H1 (cell line): ENCODE results near the gene CLDND1. TPM values are rescaled to one million over a fixed set of nuclear protein-coding genes. Genes with fewer than 3 reads are reported as not detected.

Experiments used
- BRCA1 ChIP-seq: IDR thresholded peaks from 2 replicates; pipeline ENCODE4 v1.6.1; 2012; ENCODE audit warnings: low read depth, low read length, improper control_type of control experiment
- CBX8 ChIP-seq: fragments of 300-800, 300-1000 bp; sonication (generic); IDR thresholded peaks from 2 replicates; pipeline ENCODE4 v1.7.1; 2016; ENCODE audit warnings: low read depth, low read length, borderline replicate concordance
- CHD2 ChIP-seq: IDR thresholded peaks from 2 replicates; pipeline ENCODE4 v1.6.1; 2012; ENCODE audit warnings: low read length, improper control_type of control experiment
- EZH2 ChIP-seq: fragments of 200-600 bp; sonication (generic); IDR thresholded peaks from 2 replicates; pipeline ENCODE4 v1.7.1; 2012; ENCODE audit warnings: low read depth, mild to moderate bottlenecking, moderate library complexity, low read length, inconsistent platforms; ENCODE audit not compliant: severe bottlenecking
- FOSL1 ChIP-seq: IDR thresholded peaks from 2 replicates; pipeline ENCODE4 v1.6.1; 2011; ENCODE audit warnings: mild to moderate bottlenecking, low read depth, low read length, moderate library complexity; ENCODE audit not compliant: insufficient read depth
- HDAC2 ChIP-seq, 2 experiments: fragments of 300-600 bp in 1 of 2; sonication (generic) in 1 of 2; IDR thresholded peaks; 2 replicates each; pipeline ENCODE4 v1.6.1; 2011 to 2012; ENCODE audit warnings: low read depth in 2 of 2, low read length in 2 of 2, mild to moderate bottlenecking in 2 of 2, moderate library complexity in 2 of 2, borderline replicate concordance in 1 of 2, inconsistent platforms in 1 of 2
- JUN ChIP-seq: IDR thresholded peaks from 2 replicates; pipeline ENCODE4 v1.6.1; 2011; ENCODE audit warnings: low read depth, mild to moderate bottlenecking, improper control_type of control experiment, low read length
- JUND ChIP-seq: IDR thresholded peaks from 2 replicates; pipeline ENCODE4 v1.6.1; 2011; ENCODE audit warnings: mild to moderate bottlenecking, improper control_type of control experiment, low read length
- KDM5A ChIP-seq: fragments of 200-600 bp; IDR thresholded peaks from 2 replicates; pipeline ENCODE4 v1.7.1; 2012; ENCODE audit warnings: mild to moderate bottlenecking, low read length, inconsistent platforms, mixed read lengths
- MAFK ChIP-seq: IDR thresholded peaks from 2 replicates; pipeline ENCODE4 v1.6.1; 2012; ENCODE audit warnings: low read depth, mild to moderate bottlenecking, improper control_type of control experiment, low read length
- NANOG ChIP-seq: IDR thresholded peaks from 2 replicates; pipeline ENCODE4 v1.6.1; 2011; ENCODE audit warnings: low read length, low read depth, mild to moderate bottlenecking, inconsistent platforms; ENCODE audit not compliant: insufficient read depth, poor library complexity, severe bottlenecking
- POLR2A ChIP-seq, 2 experiments: IDR thresholded peaks; 1 replicate in 1 of 2; 2 replicates in 1 of 2; pipeline ENCODE4 v1.6.1; 2011; ENCODE audit warnings: low read depth in 2 of 2, low read length in 2 of 2, mild to moderate bottlenecking in 2 of 2; ENCODE audit errors: control extremely low read depth in 1 of 2
- RBBP5 ChIP-seq: IDR thresholded peaks from 2 replicates; pipeline ENCODE4 v1.7.1; 2012; ENCODE audit warnings: low read depth, mild to moderate bottlenecking, inconsistent platforms, low read length, moderate library complexity, borderline replicate concordance
- SIX5 ChIP-seq: IDR thresholded peaks from 2 replicates; pipeline ENCODE4 v1.6.1; 2011; ENCODE audit warnings: mild to moderate bottlenecking, low read depth, low read length
- SRF ChIP-seq: IDR thresholded peaks from 2 replicates; pipeline ENCODE4 v1.6.1; 2011; ENCODE audit warnings: mild to moderate bottlenecking, low read depth, low read length, moderate library complexity
- SUZ12 ChIP-seq: fragments of 200-600 bp; sonication (generic); IDR thresholded peaks from 2 replicates; pipeline ENCODE4 v1.6.1; 2012; ENCODE audit warnings: mild to moderate bottlenecking, inconsistent platforms, low read length, moderate library complexity, mixed read lengths
- TBP ChIP-seq: IDR thresholded peaks from 2 replicates; pipeline ENCODE4 v1.6.1; 2011; ENCODE audit warnings: low read depth, low read length, improper control_type of control experiment
- polyA plus RNA-seq, 7 experiments: library from polyadenylated mRNA; depleted of rRNA in 3 of 7; stranded (reverse) in 5 of 7; unstranded in 2 of 7; fragments of >200 nt in 5 of 7; fragments of 200-250 nt in 2 of 7; gene quantifications; 1 replicate in 5 of 7; 2 replicates in 1 of 7; 4 replicates in 1 of 7; pipeline versions ENCODE4 v1.2.1 to v1.2.3, GENCODE V29; 2011 to 2013; ENCODE audit warnings: missing spikeins in 2 of 7, mixed read lengths in 2 of 7
- total RNA-seq: library from RNA; stranded (reverse); fragmentation: NEBNext Ultra II Directional; extraction: Animal tissue kit (Norgen Biotek cat#: 25700); gene quantifications from 2 replicates; pipeline ENCODE4 v1.2.1, GENCODE V29; 2021
- TF ChIP-seq, protein P1 (sequence below), 3 experiments: IDR thresholded peaks; 1 replicate in 2 of 3; 2 replicates in 1 of 3; pipeline versions ENCODE4 v1.5.1 to v1.6.1; 2011; ENCODE audit warnings: low read length in 3 of 3, mild to moderate bottlenecking in 3 of 3, inconsistent platforms in 2 of 3, low read depth in 1 of 3, moderate library complexity in 1 of 3; ENCODE audit not compliant: insufficient read depth in 1 of 3; ENCODE audit errors: control extremely low read depth in 1 of 3
- TF ChIP-seq, protein P2 (sequence below): IDR thresholded peaks from 2 replicates; pipeline ENCODE4 v1.6.1; 2012; ENCODE audit warnings: low read length, inconsistent platforms

The CLDND1 gene
- total and polyA plus RNA-seq, 2 of the 8 experiments (the other 6 are each of a cell fraction or from before 2014, with no cell fraction given), result 68.2 to 152 TPM

DNA sequence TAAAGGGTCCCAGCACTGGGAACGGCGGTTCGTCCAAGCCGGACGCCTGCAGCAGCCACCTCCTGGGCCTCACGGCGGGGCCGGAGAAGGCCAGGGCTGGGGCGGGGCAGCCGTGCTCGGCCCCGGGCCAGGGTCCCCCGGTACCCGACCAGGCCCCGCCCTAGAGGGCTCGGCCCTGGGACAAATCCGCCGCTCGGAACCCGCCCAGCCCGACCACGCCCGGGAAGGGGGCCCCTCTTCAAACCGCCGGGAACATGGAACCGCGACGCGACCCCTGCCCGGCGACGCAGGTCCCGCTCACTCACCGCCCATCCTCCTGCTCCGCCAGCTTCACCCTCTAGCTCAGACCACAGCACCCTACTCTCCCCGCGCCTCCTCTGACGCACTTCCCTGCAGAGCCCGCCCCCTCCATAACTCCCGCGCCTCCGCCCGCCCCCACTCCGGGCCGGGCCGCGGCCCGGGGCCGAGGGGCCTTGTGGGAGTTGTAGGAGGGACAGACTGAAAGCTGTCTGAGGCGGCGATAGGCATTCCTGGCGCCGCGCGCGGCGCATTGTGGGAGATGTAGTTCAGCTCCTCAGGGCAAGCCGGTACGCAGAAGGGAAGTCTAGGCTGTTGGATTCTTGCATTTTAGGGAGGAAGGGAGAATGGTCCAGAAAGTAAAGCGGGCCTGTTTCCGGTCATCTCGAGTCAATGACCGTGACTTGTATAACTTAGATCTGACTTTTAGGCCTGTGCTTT lies at the start of gene CLDND1 (continued):
- no peak for TF ChIP-seq EZH2
- TF ChIP-seq FOSL1, result no peak
- TF ChIP-seq MAFK, result no peak
- TF ChIP-seq RBBP5, result no peak; the same call in 1 of the 2 replicates
- TF ChIP-seq JUN, result no peak
- 0 out of 4 replicates have a peak, but pooled peaks of 1 of the 2 experiments have one; percentile 53 for TF ChIP-seq HDAC2 (IDR thresholded peaks at IDR 0.05; ENCODE audit: borderline replicate concordance in 1 of 2, low read depth in 2 of 2, low read length in 2 of 2)
- no peak for TF ChIP-seq KDM5A
- TF ChIP-seq SRF, result 0 out of 2 replicates have a peak, but pooled peaks have one; percentile 1
- no peak for TF ChIP-seq CHD2
- no peak for TF ChIP-seq CBX8
- TF ChIP-seq, protein P1, sequence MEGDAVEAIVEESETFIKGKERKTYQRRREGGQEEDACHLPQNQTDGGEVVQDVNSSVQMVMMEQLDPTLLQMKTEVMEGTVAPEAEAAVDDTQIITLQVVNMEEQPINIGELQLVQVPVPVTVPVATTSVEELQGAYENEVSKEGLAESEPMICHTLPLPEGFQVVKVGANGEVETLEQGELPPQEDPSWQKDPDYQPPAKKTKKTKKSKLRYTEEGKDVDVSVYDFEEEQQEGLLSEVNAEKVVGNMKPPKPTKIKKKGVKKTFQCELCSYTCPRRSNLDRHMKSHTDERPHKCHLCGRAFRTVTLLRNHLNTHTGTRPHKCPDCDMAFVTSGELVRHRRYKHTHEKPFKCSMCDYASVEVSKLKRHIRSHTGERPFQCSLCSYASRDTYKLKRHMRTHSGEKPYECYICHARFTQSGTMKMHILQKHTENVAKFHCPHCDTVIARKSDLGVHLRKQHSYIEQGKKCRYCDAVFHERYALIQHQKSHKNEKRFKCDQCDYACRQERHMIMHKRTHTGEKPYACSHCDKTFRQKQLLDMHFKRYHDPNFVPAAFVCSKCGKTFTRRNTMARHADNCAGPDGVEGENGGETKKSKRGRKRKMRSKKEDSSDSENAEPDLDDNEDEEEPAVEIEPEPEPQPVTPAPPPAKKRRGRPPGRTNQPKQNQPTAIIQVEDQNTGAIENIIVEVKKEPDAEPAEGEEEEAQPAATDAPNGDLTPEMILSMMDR (IDR thresholded peaks at IDR 0.05; ENCODE audit: control extremely low read depth in 1 of 3, insufficient read depth in 1 of 3, low read depth in 1 of 3, low read length in 3 of 3), result no peak; a peak in 1 of 4 replicates
- TF ChIP-seq, protein P2, sequence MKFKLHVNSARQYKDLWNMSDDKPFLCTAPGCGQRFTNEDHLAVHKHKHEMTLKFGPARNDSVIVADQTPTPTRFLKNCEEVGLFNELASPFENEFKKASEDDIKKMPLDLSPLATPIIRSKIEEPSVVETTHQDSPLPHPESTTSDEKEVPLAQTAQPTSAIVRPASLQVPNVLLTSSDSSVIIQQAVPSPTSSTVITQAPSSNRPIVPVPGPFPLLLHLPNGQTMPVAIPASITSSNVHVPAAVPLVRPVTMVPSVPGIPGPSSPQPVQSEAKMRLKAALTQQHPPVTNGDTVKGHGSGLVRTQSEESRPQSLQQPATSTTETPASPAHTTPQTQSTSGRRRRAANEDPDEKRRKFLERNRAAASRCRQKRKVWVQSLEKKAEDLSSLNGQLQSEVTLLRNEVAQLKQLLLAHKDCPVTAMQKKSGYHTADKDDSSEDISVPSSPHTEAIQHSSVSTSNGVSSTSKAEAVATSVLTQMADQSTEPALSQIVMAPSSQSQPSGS, result no peak
- no peak for TF ChIP-seq NANOG
- peak; percentile 73 for TF ChIP-seq TBP
- no peak for TF ChIP-seq JUND
- TF ChIP-seq POLR2A (IDR thresholded peaks at IDR 0.05; ENCODE audit: control extremely low read depth in 1 of 2, low read depth in 2 of 2, low read length in 2 of 2), result peak; percentile 75 to 91
- no peak for TF ChIP-seq SUZ12
- TF ChIP-seq SIX5, result peak; percentile 91
- no peak for TF ChIP-seq BRCA1
